Measurements from ENCODE around the gene KSR1.

DNA sequence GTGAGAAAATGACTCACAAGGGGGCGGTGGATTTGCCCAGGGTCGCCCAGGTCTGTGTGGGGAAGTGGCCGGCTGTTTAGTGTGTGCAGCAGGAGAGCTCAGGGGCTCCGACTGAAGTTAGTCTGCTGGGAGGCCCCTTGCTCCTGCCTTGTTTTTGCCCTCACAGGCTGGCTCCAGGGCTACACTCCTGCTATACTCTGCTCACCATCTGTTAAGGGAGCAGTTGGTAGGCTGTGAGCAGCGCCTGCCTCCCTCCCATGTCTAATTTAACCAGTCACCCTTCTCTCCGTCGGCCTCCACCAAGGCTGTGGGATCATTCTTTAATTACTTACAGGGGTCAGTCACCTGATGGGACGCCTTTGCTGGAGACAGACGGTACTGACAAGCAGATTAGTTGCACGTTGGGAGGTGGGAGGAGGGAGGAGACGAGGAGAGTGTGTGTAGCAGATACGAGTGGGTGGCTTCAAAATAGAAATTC lies 35.5 kb downstream of the KSR1 start:
- no peak for TF ChIP-seq EZH2phosphoT487 (IDR thresholded peaks at IDR 0.05; ENCODE audit: insufficient read depth, low read depth)
- TF ChIP-seq EZH2 (IDR thresholded peaks at IDR 0.05; ENCODE audit: insufficient read depth, poor library complexity, severe bottlenecking) = no peak

Measured in GM23248 (cell line).